ENCODE measurements around the gene GATD1.

GRCh38 chr11:825366-826226, 48.3 kb upstream of the GATD1 start:
- TF ChIP-seq CTCF (conservative IDR thresholded peaks at IDR 0.05; ENCODE audit: low read depth in 2 of 2) (no peak), REST (IDR thresholded peaks at IDR 0.05; ENCODE audit: unreplicated experiment) (no peak), POLR2AphosphoS5 (IDR thresholded peaks at IDR 0.05; ENCODE audit: low read depth) (no peak), EZH2 (IDR thresholded peaks at IDR 0.05; ENCODE audit: low read depth, unreplicated experiment) (no peak), ZNF114 (CRISPR knock-in tag; IDR thresholded peaks at IDR 0.05) (no peak), JUNB (IDR thresholded peaks at IDR 0.05; ENCODE audit: unreplicated experiment) (no peak), CREB1 (CRISPR knock-in tag; IDR thresholded peaks at IDR 0.05; ENCODE audit: low read depth) (no peak), EZH2phosphoT487 (IDR thresholded peaks at IDR 0.05; ENCODE audit: unreplicated experiment) (no peak), NANOG (IDR thresholded peaks at IDR 0.05; ENCODE audit: borderline replicate concordance) (no peak), STAT1 (IDR thresholded peaks at IDR 0.05; ENCODE audit: unreplicated experiment) (no peak), ETS1 (IDR thresholded peaks at IDR 0.05) (no peak), ZNF462 (CRISPR knock-in tag; IDR thresholded peaks at IDR 0.05) (no peak), ZNF331 (CRISPR knock-in tag; IDR thresholded peaks at IDR 0.05; ENCODE audit: low read depth) (no peak)

Data from GM23338 (cell line).